Stomach smooth muscle (tissue), 2 donors: ENCODE results near the gene DERL3.
"Not testable (repeated sequence)": the region's sequence is repeated elsewhere in the genome, so short reads cannot be mapped to it uniquely, and the experiment has no call there.

ENCODE experiments used
- H3K27ac ChIP-seq: one replicate; pipeline ENCODE4 v1.7.0; 2013; ENCODE audit warnings: mild to moderate bottlenecking, low read length, inconsistent platforms
- H3K27me3 ChIP-seq, 2 donors: one replicate each; pipeline ENCODE4 v1.7.0; 2013; ENCODE audit warnings: low read length in 2 of 2; ENCODE audit not compliant: insufficient read depth in 2 of 2, control insufficient read depth in 1 of 2
- H3K36me3 ChIP-seq, 2 donors: one replicate each; pipeline ENCODE4 v1.7.0; 2013; ENCODE audit warnings: low read length in 2 of 2; ENCODE audit not compliant: control insufficient read depth in 2 of 2, insufficient read depth in 2 of 2
- H3K4me1 ChIP-seq: one replicate; pipeline ENCODE4 v1.7.0; 2013; ENCODE audit warnings: low read length; ENCODE audit not compliant: control insufficient read depth, insufficient read depth
- H3K4me3 ChIP-seq, 2 donors: one replicate each; pipeline ENCODE4 v1.7.0; 2013; ENCODE audit warnings: low read length in 2 of 2
- H3K9ac ChIP-seq, 2 donors: one replicate each; pipeline ENCODE4 v1.7.0; 2013; ENCODE audit warnings: low read length in 2 of 2, mild to moderate bottlenecking in 1 of 2
- H3K9me3 ChIP-seq, 2 donors: one replicate each; pipeline ENCODE4 v1.7.0; 2013; ENCODE audit warnings: low read length in 2 of 2; ENCODE audit not compliant: control insufficient read depth in 2 of 2
- donor health status: healthy.
- donor health status: Pancreatic carcinoma.

DERL3 gene

GRCh38 chr22:23860187-23860586 lies 21.4 kb upstream of the DERL3 start:
- H3K9ac ChIP-seq, H3K36me3 ChIP-seq, H3K4me3 ChIP-seq, H3K9me3 ChIP-seq, H3K27ac ChIP-seq, H3K27me3 ChIP-seq: not testable (repeated sequence)
- H3K4me1 ChIP-seq = peaks cover 21% of the 10 kb centered on the region

GRCh38 chr22:23859201-23859600 lies 20.4 kb upstream of the DERL3 start:
- no peak overlapping the region for H3K4me3 ChIP-seq
- H3K4me1 ChIP-seq = peaks cover 21% of the 10 kb centered on the region
- H3K27me3 ChIP-seq = no peaks in the 10 kb centered on the region
- H3K9ac ChIP-seq = no peak overlapping the region
- no peaks in the 10 kb centered on the region for H3K9me3 ChIP-seq
- no peak overlapping the region for H3K27ac ChIP-seq
- peaks cover 0 to 5% of the 10 kb centered on the region in 2 donors for H3K36me3 ChIP-seq

- Histone ChIP-seq H3K9ac (peak overlapping the region; percentile 91 to 96), H3K27me3 (no peaks in the 10 kb centered on the region), H3K4me1 (peaks cover 21% of the 10 kb centered on the region), H3K9me3 (no peaks in the 10 kb centered on the region), H3K27ac (no peak overlapping the region), H3K36me3 (peaks cover 0 to 5% of the 10 kb centered on the region in 2 donors), H3K4me3 (peak overlapping the region; percentile 94 to 99)
Measured at GRCh38 chr22:23858484-23858815, 19.6 kb upstream of the DERL3 start.

GRCh38 chr22:23857606-23858483 lies 19.0 kb upstream of the DERL3 start, which contains the start of gene SLC2A11:
SLC2A11 (plus strand) TSS chr22:23857875; CDS start chr22:23858000, 125 bp downstream.
- H3K4me3 ChIP-seq = peak within 1 kb of the TSS; percentile 94 to 99
- peaks cover 21% of the 10 kb centered on the region for H3K4me1 ChIP-seq
- H3K27me3 ChIP-seq = no peaks in the 10 kb centered on the region
- peak within 1 kb of the TSS; percentile 94 for H3K27ac ChIP-seq
- H3K9ac ChIP-seq = peak within 1 kb of the TSS; percentile 91 to 96
- H3K36me3 ChIP-seq = peaks cover 0 to under 1% of the 10 kb centered on the region in 2 donors
- H3K9me3 ChIP-seq = no peaks in the 10 kb centered on the region

- H3K9ac ChIP-seq = peak overlapping the region; percentile 91 to 96
- H3K4me3 ChIP-seq = peak overlapping the region; percentile 94 to 99
Measured at GRCh38 chr22:23856721-23857605, 18.2 kb upstream of the DERL3 start.

GRCh38 chr22:23850136-23850611 lies 11.4 kb upstream of the DERL3 start:
- Histone ChIP-seq H3K9me3 (no peaks in the 10 kb centered on the region), H3K9ac (no peak overlapping the region), H3K36me3 (no peaks in the 10 kb centered on the region), H3K27ac (no peak overlapping the region), H3K4me3 (no peak overlapping the region), H3K27me3 (no peaks in the 10 kb centered on the region), H3K4me1 (peaks cover 9% of the 10 kb centered on the region)

More at GRCh38 chr22:23856721-23857605, 18.2 kb upstream of the DERL3 start:
- Histone ChIP-seq H3K27ac (peak overlapping the region; percentile 94), H3K9me3 (no peaks in the 10 kb centered on the region), H3K4me1 (peaks cover 21% of the 10 kb centered on the region), H3K36me3 (no peaks in the 10 kb centered on the region), H3K27me3 (no peaks in the 10 kb centered on the region)

- Histone ChIP-seq H3K27ac (no peak overlapping the region), H3K9ac (peak overlapping the region; percentile 21 to 32), H3K36me3 (no peaks in the 10 kb centered on the region), H3K27me3 (no peaks in the 10 kb centered on the region), H3K9me3 (no peaks in the 10 kb centered on the region), H3K4me3 (peak overlapping the region in 1 of 2 donors; percentile 35), H3K4me1 (peaks cover 13% of the 10 kb centered on the region)
Measured at GRCh38 chr22:23849009-23850006, 10.5 kb upstream of the DERL3 start.

- H3K27me3 ChIP-seq = no peaks in the 10 kb centered on the region
- peaks cover 13% of the 10 kb centered on the region for H3K4me1 ChIP-seq
- no peak overlapping the region for H3K9ac ChIP-seq
- no peaks in the 10 kb centered on the region for H3K36me3 ChIP-seq
- no peak overlapping the region for H3K4me3 ChIP-seq
- H3K9me3 ChIP-seq = no peaks in the 10 kb centered on the region
- no peak overlapping the region for H3K27ac ChIP-seq
Measured at GRCh38 chr22:23847991-23848864, 9.4 kb upstream of the DERL3 start.

- no peak overlapping the region for H3K9ac ChIP-seq
- no peaks in the 10 kb centered on the region for H3K9me3 ChIP-seq
- no peaks in the 10 kb centered on the region for H3K36me3 ChIP-seq
- no peak overlapping the region for H3K27ac ChIP-seq
- H3K4me1 ChIP-seq = peaks cover 13% of the 10 kb centered on the region
- H3K27me3 ChIP-seq = no peaks in the 10 kb centered on the region
- H3K4me3 ChIP-seq = no peak overlapping the region
Measured at GRCh38 chr22:23847310-23847920, 8.6 kb upstream of the DERL3 start.
